HCT116 (cell line): Measurements from ENCODE around the gene TAB3. TPM values are rescaled to one million over a fixed set of nuclear protein-coding genes. Genes with fewer than 3 reads are reported as not detected.

Experiments
- ATAC-seq: fragments of 200-7000 bp; cut with Tn5 transposase; 2 replicates; pipeline ENCODE4 v1.9.1; 2020; ENCODE audit warnings: mild to moderate bottlenecking, moderate library complexity
- BruUV-seq: library from RNA; stranded (reverse); fragments of 400-500 nt; replicated peaks from 2 replicates; lab custom pipeline; 2021; lab: Mats Ljungman, UMichigan
- CTCF ChIA-PET: fragments of 300-600 bp; sonication (Branson Sonifier 250); formaldehyde crosslinking; loops from one replicate; lab custom pipeline; 2021; ENCODE audit warnings: antibody characterized with exemption; lab: Charles Lee
- POLR2A ChIA-PET: fragments of 300-600, 350-600 bp; sonication (Branson Sonifier 250); formaldehyde crosslinking; loops from one replicate; lab custom pipeline; 2021; ENCODE audit warnings: antibody characterized with exemption; lab: Charles Lee
- RAD21 ChIA-PET, 2 experiments: fragments of 300-600 bp; sonication (Branson Sonifier 250); formaldehyde crosslinking; loops; one replicate each; lab custom pipeline; 2023; ENCODE audit warnings: low total read pairs in 2 of 2; ENCODE audit not compliant: uncharacterized antibody in 2 of 2, unreplicated experiment in 2 of 2, low non-redundant PET in 1 of 2; lab: Charles Lee
- DNase-seq: peaks from one replicate; pipeline ENCODE4 v3.0.0-alpha.2; 2010; ENCODE audit warnings: low read depth, low spot score
- H2AFZ ChIP-seq: fragments of 200-600 bp; shearing (Covaris generic), sonication (generic); 2 replicates; pipeline ENCODE4 v1.6.1; 2017; ENCODE audit warnings: low read depth, mixed run types, mixed read lengths, antibody characterized with exemption, low read length; ENCODE audit not compliant: poor library complexity, severe bottlenecking
- H3K27ac ChIP-seq: 2 replicates; pipeline ENCODE4 v1.5.1; 2012; ENCODE audit warnings: low read depth, low read length
- H3K27me3 ChIP-seq: fragments of 200-600 bp; sonication (generic); 2 replicates; pipeline ENCODE4 v1.6.1; 2016; ENCODE audit warnings: mixed run types, low read length, mixed read lengths; ENCODE audit not compliant: insufficient read depth
- H3K36me3 ChIP-seq, 2 experiments: fragments of 200-500 bp in 1 of 2; fragments of 200-600 bp in 1 of 2; sonication (Bioruptor generic) in 1 of 2; sonication (generic) in 1 of 2; 2 replicates each; pipeline versions ENCODE4 v1.5.1 to v1.6.1; 2014 to 2016; ENCODE audit warnings: low read length in 2 of 2, inconsistent platforms in 1 of 2, mixed read lengths in 1 of 2, mixed run types in 1 of 2; ENCODE audit not compliant: insufficient read depth in 2 of 2, control insufficient read depth in 1 of 2
- H3K4me1 ChIP-seq, 2 experiments: fragments of 200-600 bp in 1 of 2; sonication (generic) in 1 of 2; 2 replicates each; pipeline versions ENCODE4 v1.5.1 to v1.6.1; 2012 to 2017; ENCODE audit warnings: low read length in 2 of 2, inconsistent platforms in 1 of 2, mild to moderate bottlenecking in 1 of 2, mixed read lengths in 1 of 2, mixed run types in 1 of 2, moderate library complexity in 1 of 2; ENCODE audit not compliant: insufficient read depth in 2 of 2, control insufficient read depth in 1 of 2
- H3K4me2 ChIP-seq: fragments of 200-600 bp; sonication (generic); 2 replicates; pipeline ENCODE4 v1.6.1; 2017; ENCODE audit warnings: mixed run types, low read length, mixed read lengths
- H3K4me3 ChIP-seq, 2 experiments: fragments of 200-600 bp in 1 of 2; sonication (generic) in 1 of 2; replicated peaks in 1 of 2; 2 replicates each; pipeline ENCODE4 v1.5.1; 2011 to 2016; ENCODE audit warnings: low read length in 2 of 2, control low read depth in 1 of 2, low read depth in 1 of 2, mild to moderate bottlenecking in 1 of 2, mixed read lengths in 1 of 2, mixed run types in 1 of 2
- H3K79me2 ChIP-seq: fragments of 200-600 bp; sonication (generic); 2 replicates; pipeline ENCODE4 v1.6.1; 2017; ENCODE audit warnings: mild to moderate bottlenecking, mixed run types, low read length, moderate library complexity, mixed read lengths; ENCODE audit not compliant: insufficient read depth
- H3K9ac ChIP-seq: fragments of 200-600 bp; sonication (generic); 2 replicates; pipeline ENCODE4 v1.6.1; 2016; ENCODE audit warnings: low read length, mixed read lengths
- H3K9me2 ChIP-seq: fragments of 200-600 bp; sonication (generic), shearing (Covaris generic); 2 replicates; pipeline ENCODE4 v1.6.1; 2017; ENCODE audit warnings: mixed run types, mild to moderate bottlenecking, moderate library complexity; ENCODE audit not compliant: insufficient read depth
- H3K9me3 ChIP-seq, 2 experiments: fragments of 200-500 bp in 1 of 2; fragments of 200-600 bp in 1 of 2; sonication (Bioruptor generic) in 1 of 2; sonication (generic) in 1 of 2; 2 replicates each; pipeline ENCODE4 v1.6.1; 2014 to 2017; ENCODE audit warnings: low read length in 2 of 2, mixed read lengths in 2 of 2, inconsistent platforms in 1 of 2, low read depth in 1 of 2, mild to moderate bottlenecking in 1 of 2, mixed run types in 1 of 2, moderate library complexity in 1 of 2; ENCODE audit not compliant: control insufficient read depth in 1 of 2, insufficient read depth in 1 of 2
- H4K20me1 ChIP-seq: fragments of 200-600 bp; sonication (generic), shearing (Covaris generic); 2 replicates; pipeline ENCODE4 v1.6.1; 2017; ENCODE audit warnings: mixed run types, mild to moderate bottlenecking, moderate library complexity; ENCODE audit not compliant: insufficient read depth
- CBX3 ChIP-seq: IDR thresholded peaks from 2 replicates; pipeline ENCODE4 v1.6.1; 2012; ENCODE audit warnings: low read depth
- CEBPB ChIP-seq: IDR thresholded peaks from 2 replicates; pipeline ENCODE4 v1.6.1; 2012; ENCODE audit warnings: low read depth
- ELF1 ChIP-seq: IDR thresholded peaks from 2 replicates; pipeline ENCODE4 v1.6.1; 2012; ENCODE audit warnings: low read depth, borderline replicate concordance
- EZH2phosphoT487 ChIP-seq: fragments of 200-600 bp; IDR thresholded peaks from 2 replicates; pipeline ENCODE4 v1.6.1; 2018; ENCODE audit warnings: antibody characterized with exemption, borderline replicate concordance
- FOSL1 ChIP-seq: IDR thresholded peaks from 2 replicates; pipeline ENCODE4 v1.6.1; 2012; ENCODE audit warnings: low read depth
- POLR2A ChIP-seq: IDR thresholded peaks from 2 replicates; pipeline ENCODE4 v1.7.0; 2011; ENCODE audit warnings: borderline replicate concordance; ENCODE audit not compliant: insufficient read depth, insufficient read length; ENCODE audit errors: extremely low read depth
- RAD21 ChIP-seq: IDR thresholded peaks from 2 replicates; pipeline ENCODE4 v1.6.1; 2012; ENCODE audit warnings: low read depth, mild to moderate bottlenecking
- SIN3A ChIP-seq: IDR thresholded peaks from 2 replicates; pipeline ENCODE4 v1.6.1; 2012; ENCODE audit warnings: low read depth
- SP1 ChIP-seq: IDR thresholded peaks from 2 replicates; pipeline ENCODE4 v1.6.1; 2012; ENCODE audit warnings: low read depth
- TCF7L2 ChIP-seq: IDR thresholded peaks from 2 replicates; pipeline ENCODE4 v1.7.0; 2011; ENCODE audit warnings: borderline replicate concordance, inconsistent platforms; ENCODE audit not compliant: insufficient read depth, insufficient read length; ENCODE audit errors: extremely low read depth
- YY1 ChIP-seq: IDR thresholded peaks from 2 replicates; pipeline ENCODE4 v1.6.1; 2011; ENCODE audit warnings: low read length, low read depth, moderate library complexity, mild to moderate bottlenecking; ENCODE audit not compliant: insufficient replicate concordance; ENCODE audit errors: extremely low read depth
- intact Hi-C: fragments of 100-400 bp; cut with micrococcal nuclease; formaldehyde crosslinking; loops from 2 replicates; pipeline ENCODE4 v1.10.0; 2022
- total RNA-seq: library from RNA; stranded (reverse); gene quantifications from one replicate; pipeline ENCODE4 v1.2.1, GENCODE V29; 2021; ENCODE audit not compliant: unreplicated experiment
- TF ChIP-seq, protein P1 (sequence below): IDR thresholded peaks from 2 replicates; pipeline ENCODE4 v1.6.1; 2011; ENCODE audit warnings: mild to moderate bottlenecking, low read length, moderate library complexity; ENCODE audit not compliant: insufficient replicate concordance; ENCODE audit errors: extremely low read depth
- TF ChIP-seq, protein P2 (sequence below): IDR thresholded peaks from 2 replicates; pipeline ENCODE4 v1.6.1; 2012
- TF ChIP-seq, protein P3 (sequence below): IDR thresholded peaks from 2 replicates; pipeline ENCODE4 v1.6.1; 2012

The TAB3 gene
- total RNA-seq, 1 experiment from 2014 or later = 11.2 TPM

DNA sequence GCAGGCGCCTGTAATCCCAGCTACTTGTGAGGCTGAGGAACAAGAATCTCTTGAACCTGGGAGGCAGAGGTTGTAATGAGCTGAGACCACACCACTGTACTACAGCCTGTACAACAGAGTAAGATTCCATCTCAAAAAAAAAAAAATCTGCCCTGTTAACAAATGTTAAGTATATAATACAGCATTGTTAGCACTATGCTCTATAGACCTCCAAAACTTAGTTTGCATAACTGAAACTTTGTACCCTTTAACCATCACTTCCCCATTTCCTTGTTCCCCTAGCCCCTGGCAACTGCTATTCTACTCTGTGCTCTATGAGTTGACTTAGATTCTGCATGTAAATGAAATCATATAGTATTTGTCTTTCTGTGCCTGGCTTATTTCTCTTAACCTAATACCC lies 76.7 kb downstream of the TAB3 start:
- no peak for ATAC-seq
- ChIA-PET CTCF (no interaction called here), RAD21 (no interaction called here), POLR2A (no interaction called here)
- Histone ChIP-seq H2AFZ (no peak overlapping the region), H3K27me3 (no peaks in the 10 kb centered on the region), H3K27ac (no peak overlapping the region), H4K20me1 (no peaks in the 10 kb centered on the region), H3K4me2 (no peak overlapping the region), H3K79me2 (no peaks in the 10 kb centered on the region), H3K36me3 (no peaks in the 10 kb centered on the region), H3K9me3 (no peaks in the 10 kb centered on the region), H3K4me3 (no peak overlapping the region), H3K9ac (no peak overlapping the region), H3K9me2 (no peaks in the 10 kb centered on the region), H3K4me1 (no peaks in the 10 kb centered on the region)
- BruUV-seq = no TSS peak
- no peak for DNase-seq
- TF ChIP-seq SP1 (no peak), EZH2phosphoT487 (no peak)
- TF ChIP-seq, protein P1, sequence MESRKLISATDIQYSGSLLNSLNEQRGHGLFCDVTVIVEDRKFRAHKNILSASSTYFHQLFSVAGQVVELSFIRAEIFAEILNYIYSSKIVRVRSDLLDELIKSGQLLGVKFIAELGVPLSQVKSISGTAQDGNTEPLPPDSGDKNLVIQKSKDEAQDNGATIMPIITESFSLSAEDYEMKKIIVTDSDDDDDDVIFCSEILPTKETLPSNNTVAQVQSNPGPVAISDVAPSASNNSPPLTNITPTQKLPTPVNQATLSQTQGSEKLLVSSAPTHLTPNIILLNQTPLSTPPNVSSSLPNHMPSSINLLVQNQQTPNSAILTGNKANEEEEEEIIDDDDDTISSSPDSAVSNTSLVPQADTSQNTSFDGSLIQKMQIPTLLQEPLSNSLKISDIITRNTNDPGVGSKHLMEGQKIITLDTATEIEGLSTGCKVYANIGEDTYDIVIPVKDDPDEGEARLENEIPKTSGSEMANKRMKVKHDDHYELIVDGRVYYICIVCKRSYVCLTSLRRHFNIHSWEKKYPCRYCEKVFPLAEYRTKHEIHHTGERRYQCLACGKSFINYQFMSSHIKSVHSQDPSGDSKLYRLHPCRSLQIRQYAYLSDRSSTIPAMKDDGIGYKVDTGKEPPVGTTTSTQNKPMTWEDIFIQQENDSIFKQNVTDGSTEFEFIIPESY = no peak
- TF ChIP-seq, protein P2, sequence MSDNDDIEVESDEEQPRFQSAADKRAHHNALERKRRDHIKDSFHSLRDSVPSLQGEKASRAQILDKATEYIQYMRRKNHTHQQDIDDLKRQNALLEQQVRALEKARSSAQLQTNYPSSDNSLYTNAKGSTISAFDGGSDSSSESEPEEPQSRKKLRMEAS = no peak
- intact Hi-C loops = no loop called here

DNA sequence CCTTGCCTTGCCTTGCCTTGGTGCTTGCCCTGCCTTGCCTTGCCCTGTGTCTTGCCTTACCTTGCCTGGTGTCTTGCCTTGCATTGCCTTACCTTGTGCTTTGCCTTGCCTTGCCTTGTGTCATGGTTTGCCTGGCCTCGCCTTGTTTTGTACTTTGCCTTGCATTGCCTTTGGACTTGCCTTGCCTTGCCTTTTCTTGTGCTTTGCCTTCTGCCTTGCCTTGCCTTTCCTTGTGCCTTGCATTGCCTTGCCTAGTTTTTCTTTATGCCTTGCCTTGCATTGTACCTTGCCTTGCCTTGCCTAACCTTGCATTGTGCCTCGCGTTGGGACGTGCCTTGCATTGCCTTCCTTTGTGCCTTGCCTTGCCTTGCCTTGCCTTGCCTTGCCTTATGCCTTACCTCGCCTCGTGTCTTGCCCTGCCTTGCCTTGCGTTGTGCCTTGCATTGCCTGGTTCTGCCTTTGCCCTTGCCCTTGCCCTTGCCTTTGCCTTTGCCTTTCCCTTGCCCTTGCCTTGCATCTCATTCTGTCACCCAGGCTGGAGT lies 82.8 kb downstream of the TAB3 start:
- ChIA-PET RAD21 (no interaction called here), CTCF (no interaction called here), POLR2A (no interaction called here)
- no peak overlapping the region for H2AFZ ChIP-seq
- ATAC-seq (no peak), DNase-seq (no peak)
- H3K27ac ChIP-seq = no peak overlapping the region
- no peaks in the 10 kb centered on the region for H3K36me3 ChIP-seq
- intact Hi-C loops = no loop called here
- no TSS peak for BruUV-seq
- H3K4me3 ChIP-seq = no peak overlapping the region
- no peak overlapping the region for H3K4me2 ChIP-seq
- no peak overlapping the region for H3K9ac ChIP-seq
- H3K9me3 ChIP-seq = no peaks in the 10 kb centered on the region
- H3K27me3 ChIP-seq = no peaks in the 10 kb centered on the region
- H3K9me2 ChIP-seq = no peaks in the 10 kb centered on the region
- H3K79me2 ChIP-seq = no peaks in the 10 kb centered on the region
- H4K20me1 ChIP-seq = no peaks in the 10 kb centered on the region
- H3K4me1 ChIP-seq = no peaks in the 10 kb centered on the region
- TF ChIP-seq SIN3A (no peak), RAD21 (no peak), YY1 (no peak), POLR2A (no peak), EZH2phosphoT487 (no peak), FOSL1 (no peak), SP1 (no peak), CEBPB (no peak), CBX3 (no peak), TCF7L2 (no peak), ELF1 (no peak)
- TF ChIP-seq, protein P1 = no peak
- TF ChIP-seq, protein P3, sequence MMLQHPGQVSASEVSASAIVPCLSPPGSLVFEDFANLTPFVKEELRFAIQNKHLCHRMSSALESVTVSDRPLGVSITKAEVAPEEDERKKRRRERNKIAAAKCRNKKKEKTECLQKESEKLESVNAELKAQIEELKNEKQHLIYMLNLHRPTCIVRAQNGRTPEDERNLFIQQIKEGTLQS = no peak
- TF ChIP-seq, protein P2 = no peak
